Measurements from ENCODE around the gene STK11IP.

DNA sequence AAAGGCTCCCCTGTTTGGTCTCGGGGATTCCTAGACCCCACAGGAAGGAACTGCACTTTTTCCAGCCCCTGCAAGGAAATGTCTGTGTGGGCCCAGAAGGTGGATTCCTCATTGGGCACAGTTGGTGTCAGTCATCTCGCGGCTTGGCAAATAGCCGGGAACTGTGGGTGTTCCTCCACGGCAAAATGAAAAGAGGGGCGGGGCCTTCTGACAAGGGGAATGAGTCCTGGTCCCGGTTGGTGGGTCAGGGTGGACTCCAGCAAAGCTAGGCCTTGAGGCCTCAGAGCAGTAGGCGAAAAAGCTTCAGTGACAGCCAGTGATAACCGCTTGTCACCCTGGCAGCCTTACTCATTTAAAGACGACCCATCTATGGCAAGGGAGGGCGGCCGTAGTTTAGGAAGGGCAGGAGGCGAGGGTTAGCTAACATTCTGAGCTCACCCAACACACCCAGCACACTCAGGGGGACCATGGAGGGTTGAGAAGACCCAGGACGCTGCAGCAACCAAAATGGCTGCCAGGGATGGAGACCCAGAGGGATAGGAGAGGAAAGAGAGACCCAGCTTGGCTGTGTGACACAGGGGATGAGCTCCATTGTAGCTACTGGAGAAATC, 46.2 kb downstream of the STK11IP start:
- TF ChIP-seq, protein P1, sequence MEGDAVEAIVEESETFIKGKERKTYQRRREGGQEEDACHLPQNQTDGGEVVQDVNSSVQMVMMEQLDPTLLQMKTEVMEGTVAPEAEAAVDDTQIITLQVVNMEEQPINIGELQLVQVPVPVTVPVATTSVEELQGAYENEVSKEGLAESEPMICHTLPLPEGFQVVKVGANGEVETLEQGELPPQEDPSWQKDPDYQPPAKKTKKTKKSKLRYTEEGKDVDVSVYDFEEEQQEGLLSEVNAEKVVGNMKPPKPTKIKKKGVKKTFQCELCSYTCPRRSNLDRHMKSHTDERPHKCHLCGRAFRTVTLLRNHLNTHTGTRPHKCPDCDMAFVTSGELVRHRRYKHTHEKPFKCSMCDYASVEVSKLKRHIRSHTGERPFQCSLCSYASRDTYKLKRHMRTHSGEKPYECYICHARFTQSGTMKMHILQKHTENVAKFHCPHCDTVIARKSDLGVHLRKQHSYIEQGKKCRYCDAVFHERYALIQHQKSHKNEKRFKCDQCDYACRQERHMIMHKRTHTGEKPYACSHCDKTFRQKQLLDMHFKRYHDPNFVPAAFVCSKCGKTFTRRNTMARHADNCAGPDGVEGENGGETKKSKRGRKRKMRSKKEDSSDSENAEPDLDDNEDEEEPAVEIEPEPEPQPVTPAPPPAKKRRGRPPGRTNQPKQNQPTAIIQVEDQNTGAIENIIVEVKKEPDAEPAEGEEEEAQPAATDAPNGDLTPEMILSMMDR (IDR thresholded peaks at IDR 0.05; ENCODE audit: low read depth, low read length), result no peak
- TF ChIP-seq EZH2phosphoT487 (IDR thresholded peaks at IDR 0.05; ENCODE audit: low read depth), result no peak
